Naive thymus-derived CD8-positive, alpha-beta T cell (primary cell): ENCODE data around the gene GNAT2. TPM values are rescaled to one million over a fixed set of nuclear protein-coding genes. Genes with fewer than 3 reads are reported as not detected.
"Not testable (repeated sequence)": the region's sequence is repeated elsewhere in the genome, so short reads cannot be mapped to it uniquely, and the experiment has no call there.

Experiments used
- ATAC-seq, 2 donors: fragments of 150-1000 bp; cut with Tn5 transposase in 1 of 2; sonication (Bioruptor Pico), chemical (Tn5 transposase) in 1 of 2; 1 replicate in 1 of 2; 2 replicates in 1 of 2; pipeline ENCODE4 v1.10.0; 2021; ENCODE audit warnings: mild to moderate bottlenecking in 2 of 2, moderate library complexity in 2 of 2
- POLR2A ChIA-PET: fragments of 350-600 bp; sonication (Branson Sonifier 250); formaldehyde crosslinking; loops from one replicate; lab custom pipeline; 2021; ENCODE audit warnings: antibody characterized with exemption; lab: Charles Lee
- DNase-seq, 10 donors: peaks; one replicate each; pipeline versions ENCODE4 v3.0.0 to v3.0.0-alpha.2; 2020 to 2022
- H3K27ac Mint-ChIP-seq, 10 donors: one replicate each; pipeline ENCODE4 v1.8.0; 2020 to 2022; ENCODE audit warnings: mild to moderate bottlenecking in 10 of 10, mixed read lengths in 10 of 10, moderate library complexity in 4 of 10, inconsistent platforms in 1 of 10
- H3K27me3 Mint-ChIP-seq, 5 donors: one replicate each; pipeline ENCODE4 v1.8.0; 2021 to 2022; ENCODE audit warnings: mixed read lengths in 5 of 5
- H3K36me3 Mint-ChIP-seq, 3 donors: one replicate each; pipeline ENCODE4 v1.8.0; 2020 to 2022; ENCODE audit warnings: mixed read lengths in 3 of 3, mild to moderate bottlenecking in 2 of 3, inconsistent platforms in 1 of 3
- H3K4me1 Mint-ChIP-seq, 4 donors: one replicate each; pipeline ENCODE4 v1.8.0; 2021 to 2022; ENCODE audit warnings: mixed read lengths in 4 of 4
- H3K4me3 Mint-ChIP-seq, 10 donors: one replicate each; pipeline ENCODE4 v1.8.0; 2020 to 2022; ENCODE audit warnings: mild to moderate bottlenecking in 10 of 10, mixed read lengths in 10 of 10, moderate library complexity in 6 of 10, inconsistent platforms in 1 of 10
- H3K9me3 Mint-ChIP-seq, 9 donors: one replicate each; pipeline ENCODE4 v1.8.0; 2020 to 2022; ENCODE audit warnings: mixed read lengths in 9 of 9, mild to moderate bottlenecking in 3 of 9, inconsistent platforms in 1 of 9, moderate library complexity in 1 of 9
- polyA plus RNA-seq, 3 donors: library from polyadenylated mRNA; unstranded; fragments of 300-500 nt; fragmentation: Illumina TruSeq; gene quantifications; one replicate each; pipeline ENCODE4 v1.2.3, GENCODE V29; 2021
- total RNA-seq, 8 experiments: library from RNA in 2 of 8; stranded (reverse) in 2 of 8; gene quantifications; one replicate each; pipeline ENCODE4 v1.2.3 and lab custom pipeline; 2021 to 2026

Gene GNAT2
- total RNA-seq (not detected), polyA plus RNA-seq (not detected), total RNA-seq (lab: John Stamatoyannopoulos, UW) (0 to 0.78 (median 0.41) reads per million in 6 experiments)

GRCh38 chr1:109619576-109620400 lies at the start of gene GNAT2, which contains the start of gene AMPD2:
TSS of gene GNAT2 (minus strand) at chr1:109619616. CDS start at chr1:109612870, 6,746 bp downstream.
TSS of gene AMPD2 (plus strand) at chr1:109619837. CDS start at chr1:109621176, 1,339 bp downstream.
- DNase-seq (peak; percentile 44 to 85 (median 66)), ATAC-seq (peak; percentile 15 to 35)
- Mint-ChIP-seq H3K4me1 (peaks cover 46 to 84% (median 68%) of the 10 kb centered on the region in 4 donors), H3K27ac (peak within 1 kb of the TSS; percentile 92 to 99 (median 98)), H3K36me3 (no peaks in the 10 kb centered on the region), H3K9me3 (no peaks in the 10 kb centered on the region), H3K4me3 (peak within 1 kb of the TSS; percentile 91 to 99 (median 97)), H3K27me3 (no peaks in the 10 kb centered on the region)
- POLR2A ChIA-PET = interaction anchor here (0.7 to 4.7 kb wide), 6 partner anchors 18 to 365 kb away, joined by 3 to 48 read pairs (median 4); partner anchors contain the start of genes AHCYL1, ATXN7L2 and GNAI3

- Mint-ChIP-seq H3K9me3 (no peaks in the 10 kb centered on the region), H3K27ac (peak overlapping the region in 6 of 10 donors; percentile 15 to 92 (median 84)), H3K4me3 (peak overlapping the region; percentile 76 to 91 (median 85)), H3K4me1 (peaks cover 17 to 26% (median 22%) of the 10 kb centered on the region in 4 donors), H3K36me3 (peaks cover 0 to 7% (median 4%) of the 10 kb centered on the region in 3 donors), H3K27me3 (no peaks in the 10 kb centered on the region)
- DNase-seq (no peak), ATAC-seq (peak; percentile 54 to 55)
- POLR2A ChIA-PET = interaction anchor here (0.6 to 1.3 kb wide), 2 partner anchors 12 to 53 kb away, joined by 3 read pairs; no protein-coding TSS in a partner anchor
Measured at GRCh38 chr1:109668123-109668775, 48.8 kb upstream of the GNAT2 start.

- Mint-ChIP-seq H3K4me1 (peaks cover 17 to 26% (median 22%) of the 10 kb centered on the region in 4 donors), H3K36me3 (peaks cover 0 to 5% (median 2%) of the 10 kb centered on the region in 3 donors), H3K9me3 (no peaks in the 10 kb centered on the region), H3K4me3 (peak within 1 kb of the TSS; percentile 76 to 91 (median 85)), H3K27ac (peak within 1 kb of the TSS; percentile 2 to 92 (median 66)), H3K27me3 (no peaks in the 10 kb centered on the region)
- POLR2A ChIA-PET = interaction anchor here (1.3 kb wide), 1 partner anchor 54 kb away, joined by 3 read pairs; no protein-coding TSS in a partner anchor
- DNase-seq (peak; percentile 57 to 90 (median 77)), ATAC-seq (peak; percentile 99)
Measured at GRCh38 chr1:109667452-109668122, 48.2 kb upstream of the GNAT2 start, which contains the start of gene GSTM2. TSS of gene GSTM2 (plus strand) at chr1:109668057. CDS start at chr1:109668116, 59 bp downstream.

GRCh38 chr1:109664671-109665070 lies 45.3 kb upstream of the GNAT2 start:
- Mint-ChIP-seq H3K27ac (no peak overlapping the region), H3K36me3 (peaks cover 0 to 10% (median 5%) of the 10 kb centered on the region in 3 donors), H3K27me3 (no peaks in the 10 kb centered on the region), H3K4me1 (peaks cover 14 to 18% (median 16%) of the 10 kb centered on the region in 4 donors), H3K9me3 (no peaks in the 10 kb centered on the region), H3K4me3 (no peak overlapping the region)
- no peak for DNase-seq
- no peak for ATAC-seq
- POLR2A ChIA-PET = no interaction called here

GRCh38 chr1:109661391-109661790 lies 42.0 kb upstream of the GNAT2 start:
- no peak for DNase-seq
- Mint-ChIP-seq H3K9me3 (no peaks in the 10 kb centered on the region), H3K4me3 (no peak overlapping the region), H3K27ac (peak overlapping the region in 6 of 10 donors; percentile 2 to 74 (median 47)), H3K4me1 (peaks cover 4 to 17% (median 14%) of the 10 kb centered on the region in 4 donors), H3K36me3 (peaks cover 0 to 20% (median 5%) of the 10 kb centered on the region in 3 donors), H3K27me3 (no peaks in the 10 kb centered on the region)
- POLR2A ChIA-PET = no interaction called here
- ATAC-seq = no peak

GRCh38 chr1:109660691-109661026 lies 41.2 kb upstream of the GNAT2 start:
- H3K9me3 Mint-ChIP-seq, POLR2A ChIA-PET, H3K27me3 Mint-ChIP-seq, H3K4me3 Mint-ChIP-seq, DNase-seq, ATAC-seq: not testable (repeated sequence)
- H3K27ac Mint-ChIP-seq = peak overlapping the region in 1 of 10 donors; percentile 43
- peaks cover 8 to 24% (median 21%) of the 10 kb centered on the region in 4 donors for H3K4me1 Mint-ChIP-seq
- peaks cover 0 to 20% (median 4%) of the 10 kb centered on the region in 3 donors for H3K36me3 Mint-ChIP-seq

GRCh38 chr1:109659997-109660690 lies 40.7 kb upstream of the GNAT2 start:
- DNase-seq (no peak), ATAC-seq (no peak)
- Mint-ChIP-seq H3K27ac (peak overlapping the region in 3 of 10 donors; percentile 35 to 59 (median 43)), H3K4me3 (no peak overlapping the region), H3K27me3 (no peaks in the 10 kb centered on the region), H3K36me3 (peaks cover 0 to 20% (median 0%) of the 10 kb centered on the region in 3 donors), H3K9me3 (no peaks in the 10 kb centered on the region), H3K4me1 (peaks cover 9 to 30% (median 26%) of the 10 kb centered on the region in 4 donors)
- POLR2A ChIA-PET = no interaction called here

GRCh38 chr1:109659145-109659544 lies 39.7 kb upstream of the GNAT2 start:
- POLR2A ChIA-PET = no interaction called here
- DNase-seq = no peak

GRCh38 chr1:109658533-109659042 lies 39.2 kb upstream of the GNAT2 start:
- H3K9me3 Mint-ChIP-seq = no peaks in the 10 kb centered on the region
- no peak for ATAC-seq
- H3K4me3 Mint-ChIP-seq = peak overlapping the region in 4 of 10 donors; percentile 40 to 62 (median 50)
- peak overlapping the region in 3 of 10 donors; percentile 15 to 50 (median 41) for H3K27ac Mint-ChIP-seq
- peaks cover 0 to 20% (median 0%) of the 10 kb centered on the region in 3 donors for H3K36me3 Mint-ChIP-seq
- peaks cover 13 to 40% (median 31%) of the 10 kb centered on the region in 4 donors for H3K4me1 Mint-ChIP-seq
- DNase-seq = no peak
- H3K27me3 Mint-ChIP-seq = no peaks in the 10 kb centered on the region
- POLR2A ChIA-PET = interaction anchor here (0.7 kb wide), 1 partner anchor 22 kb away, joined by 3 read pairs; no protein-coding TSS in a partner anchor

More at GRCh38 chr1:109659145-109659544, 39.7 kb upstream of the GNAT2 start:
- no peaks in the 10 kb centered on the region for H3K9me3 Mint-ChIP-seq
- H3K4me3 Mint-ChIP-seq = peak overlapping the region in 1 of 10 donors; percentile 1
- no peaks in the 10 kb centered on the region for H3K27me3 Mint-ChIP-seq
- peaks cover 0 to 20% (median 0%) of the 10 kb centered on the region in 3 donors for H3K36me3 Mint-ChIP-seq
- H3K27ac Mint-ChIP-seq = no peak overlapping the region
- peaks cover 13 to 39% (median 31%) of the 10 kb centered on the region in 4 donors for H3K4me1 Mint-ChIP-seq
- ATAC-seq = no peak

- POLR2A ChIA-PET = interaction anchor here (0.7 kb wide), 1 partner anchor 21 kb away, joined by 3 read pairs; no protein-coding TSS in a partner anchor
- H3K27ac Mint-ChIP-seq = peak overlapping the region in 3 of 10 donors; percentile 41 to 77 (median 50)
Measured at GRCh38 chr1:109657970-109658369, 38.6 kb upstream of the GNAT2 start.

GRCh38 chr1:109657395-109657794 lies 38.0 kb upstream of the GNAT2 start:
- H3K27ac Mint-ChIP-seq = peak overlapping the region in 2 of 10 donors; percentile 25 to 77
- POLR2A ChIA-PET = interaction anchor here (0.9 kb wide), 1 partner anchor 109 kb away, joined by 4 read pairs; the partner anchor contains the start of gene GNAI3

More at GRCh38 chr1:109657970-109658369, 38.6 kb upstream of the GNAT2 start:
- no peak for DNase-seq
- no peak for ATAC-seq
- peak overlapping the region in 6 of 10 donors; percentile 46 to 97 (median 75) for H3K4me3 Mint-ChIP-seq
- peaks cover 13 to 41% (median 31%) of the 10 kb centered on the region in 4 donors for H3K4me1 Mint-ChIP-seq
- peaks cover 0 to 20% (median 0%) of the 10 kb centered on the region in 3 donors for H3K36me3 Mint-ChIP-seq
- H3K9me3 Mint-ChIP-seq = no peaks in the 10 kb centered on the region
- H3K27me3 Mint-ChIP-seq = peaks cover 0 to 2% (median 0%) of the 10 kb centered on the region in 5 donors

More at GRCh38 chr1:109657395-109657794, 38.0 kb upstream of the GNAT2 start:
- no peak for DNase-seq
- H3K27me3 Mint-ChIP-seq = peaks cover 0 to 3% (median 0%) of the 10 kb centered on the region in 5 donors
- no peak for ATAC-seq
- H3K4me3 Mint-ChIP-seq = peak overlapping the region in 9 of 10 donors; percentile 32 to 97 (median 49)
- H3K4me1 Mint-ChIP-seq = peaks cover 13 to 41% (median 31%) of the 10 kb centered on the region in 4 donors
- H3K36me3 Mint-ChIP-seq = peaks cover 0 to 20% (median 0%) of the 10 kb centered on the region in 3 donors
- no peaks in the 10 kb centered on the region for H3K9me3 Mint-ChIP-seq
